Activated T-cell treated with anti-CD3 and anti-CD28 coated beads for 24 hours (primary cell): ENCODE data around the gene CD44.
A peak's percentile ranks its signal among the peaks of the same experiment; 100 is the strongest.
"Not testable (repeated sequence)": the region's sequence is repeated elsewhere in the genome, so short reads cannot be mapped to it uniquely, and the experiment has no call there.

Experiments
- DNase-seq: peaks from one replicate; pipeline ENCODE4 v3.0.0-alpha.2; 2020; ENCODE audit warnings: low read depth

The CD44 gene

DNA sequence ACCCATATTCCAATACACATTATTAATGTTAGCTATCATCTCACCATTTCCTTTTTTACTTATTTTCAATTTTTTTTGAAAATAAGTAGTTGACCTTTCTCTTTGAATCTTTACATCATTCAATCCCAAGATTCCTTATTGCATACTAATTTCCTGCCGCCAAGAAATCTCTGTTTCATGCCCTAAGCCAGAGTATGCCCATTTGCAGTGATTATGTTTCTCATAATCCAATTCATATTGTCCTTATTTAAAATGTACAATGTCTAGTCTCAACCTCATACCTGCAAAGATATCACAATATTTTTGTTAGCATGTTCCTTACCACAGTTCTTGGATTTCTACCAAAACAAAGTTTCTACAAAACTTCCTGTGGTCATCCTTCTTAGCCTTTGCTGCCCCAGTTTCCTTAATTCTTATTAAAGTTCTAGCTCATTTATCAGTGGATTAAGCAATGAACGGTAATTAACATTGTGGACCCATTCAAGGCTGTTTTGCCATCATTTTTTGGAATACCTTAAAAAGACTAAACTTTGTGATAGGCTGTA lies 75.3 kb downstream of the CD44 start:
- no peak for DNase-seq

DNA sequence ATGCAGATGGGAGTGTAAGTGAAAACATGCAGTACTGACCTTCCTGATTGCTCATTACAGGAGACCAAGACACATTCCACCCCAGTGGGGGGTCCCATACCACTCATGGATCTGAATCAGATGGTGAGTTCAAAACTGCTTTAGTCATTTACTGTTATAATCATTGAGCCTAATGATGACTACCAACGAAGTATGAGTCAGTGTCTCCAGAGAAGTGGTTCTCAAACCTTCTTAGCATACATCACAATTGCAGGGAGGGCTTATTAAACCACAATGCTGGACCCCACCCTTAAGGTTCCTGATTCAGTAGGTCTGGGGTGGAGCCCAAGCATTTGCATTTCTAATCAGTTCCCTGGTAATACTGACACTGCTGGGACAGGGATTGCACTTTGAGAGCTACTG lies 75.8 kb downstream of the CD44 start:
- DNase-seq = peak; percentile 38

DNA sequence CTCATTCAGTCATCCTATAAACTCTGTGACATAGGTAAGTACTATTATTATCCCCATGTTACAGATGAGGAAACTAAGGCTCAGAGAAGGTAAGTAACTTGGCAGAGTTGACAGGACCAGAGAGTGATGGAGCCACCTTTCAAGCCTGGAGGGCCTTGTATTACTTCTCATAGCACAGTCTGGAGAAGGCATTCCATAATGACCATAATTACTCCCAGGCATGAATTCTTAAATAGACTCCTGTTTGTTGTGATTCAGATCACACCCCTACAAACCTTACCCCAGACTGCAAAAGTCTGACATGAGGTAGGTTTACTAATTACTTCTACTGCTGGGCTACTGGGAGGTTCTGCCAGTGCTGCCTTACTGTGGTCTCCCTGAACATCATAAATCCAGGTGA lies 77.0 kb downstream of the CD44 start:
- DNase-seq = no peak

DNA sequence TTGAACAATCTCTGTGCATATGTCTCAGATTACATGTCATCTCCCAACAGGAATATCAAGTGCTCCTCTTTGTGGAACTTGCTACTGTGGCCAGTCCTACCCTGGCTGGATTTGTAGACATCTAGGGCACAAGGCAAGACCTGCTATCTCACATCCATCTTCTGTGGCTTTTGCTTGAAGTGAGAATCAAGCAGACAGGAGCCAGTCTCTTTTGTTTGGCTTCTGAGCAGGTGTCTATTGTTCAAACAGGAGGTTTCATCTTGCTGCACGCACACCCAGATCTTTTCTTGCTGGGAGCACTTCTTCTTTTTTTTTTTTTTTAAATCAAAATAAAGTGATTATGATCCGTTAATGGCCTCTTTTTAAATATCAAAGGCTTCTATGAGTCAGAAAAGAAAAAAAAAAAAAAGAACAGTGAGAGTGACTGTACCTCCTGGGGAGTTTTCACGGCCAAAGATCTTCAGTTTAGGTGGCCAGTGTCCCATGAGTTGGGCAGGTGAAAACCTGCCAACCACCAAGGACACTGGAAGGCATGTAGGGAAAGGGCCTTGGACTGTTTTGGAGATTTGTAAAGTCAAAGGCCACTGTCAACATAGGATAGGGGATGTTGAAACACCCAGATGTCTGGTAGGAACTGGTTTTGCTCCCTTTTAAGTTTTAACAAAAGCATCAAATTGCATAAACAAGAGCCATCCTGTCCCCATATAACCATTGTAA lies 78.1 kb downstream of the CD44 start:
- DNase-seq = no peak

DNA sequence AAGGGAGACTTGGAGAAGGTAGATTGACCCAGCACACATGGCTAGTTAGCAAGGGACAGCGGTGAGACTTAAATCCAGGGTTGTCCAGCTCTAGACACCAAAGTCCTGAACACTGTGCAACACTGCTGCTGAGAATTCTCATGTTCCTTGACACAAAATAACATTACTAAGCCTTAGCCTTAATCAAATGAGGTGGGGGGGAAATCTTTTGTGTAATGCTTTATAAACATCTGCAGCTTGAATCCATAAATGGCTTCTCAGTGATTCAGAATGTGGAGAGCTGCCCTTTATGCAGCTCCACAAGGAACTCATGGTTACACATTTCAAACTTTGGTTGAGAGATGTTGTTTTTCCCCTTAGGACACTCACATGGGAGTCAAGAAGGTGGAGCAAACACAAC lies 80.0 kb downstream of the CD44 start:
- DNase-seq = no peak

DNA sequence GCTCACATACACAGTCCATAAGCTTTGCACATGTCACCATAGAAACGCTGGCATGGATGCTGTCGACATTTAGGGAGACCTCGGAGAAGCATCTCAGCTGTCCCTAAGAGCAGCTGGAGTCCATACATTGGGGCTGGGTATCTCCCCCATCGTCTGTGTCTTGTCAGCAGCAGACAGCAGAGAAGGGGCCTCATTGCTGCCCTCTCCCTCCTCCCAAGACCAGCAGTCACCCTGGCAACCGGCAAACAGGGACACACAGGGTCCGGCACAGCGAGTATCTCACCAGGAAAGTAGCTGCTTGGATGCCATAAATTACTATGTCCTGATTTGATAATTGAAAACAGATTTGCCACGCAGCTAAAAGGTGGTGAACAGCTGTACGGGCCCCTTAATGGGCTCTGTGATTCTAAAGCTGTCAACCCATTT lies 84.4 kb downstream of the CD44 start:
- DNase-seq = no peak

DNA sequence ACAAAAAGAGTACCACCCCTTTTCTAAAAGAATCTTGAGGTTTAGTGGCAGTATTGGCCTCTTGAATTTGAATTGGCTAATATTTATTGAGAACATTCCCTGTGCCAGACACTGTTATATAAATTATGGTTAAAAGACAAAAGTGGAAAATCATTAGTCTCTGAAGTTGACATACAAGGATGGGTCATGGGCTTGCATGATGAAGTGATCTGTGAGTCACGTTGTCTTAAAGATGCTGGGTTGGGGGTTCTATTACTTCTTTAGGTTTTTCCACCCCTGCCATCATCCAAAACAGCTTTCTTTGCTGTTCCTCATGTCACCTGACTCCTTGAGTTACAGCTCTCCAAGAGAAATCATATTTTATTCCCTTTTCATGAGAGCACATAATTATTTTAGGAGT lies 85.0 kb downstream of the CD44 start:
- no peak for DNase-seq

DNA sequence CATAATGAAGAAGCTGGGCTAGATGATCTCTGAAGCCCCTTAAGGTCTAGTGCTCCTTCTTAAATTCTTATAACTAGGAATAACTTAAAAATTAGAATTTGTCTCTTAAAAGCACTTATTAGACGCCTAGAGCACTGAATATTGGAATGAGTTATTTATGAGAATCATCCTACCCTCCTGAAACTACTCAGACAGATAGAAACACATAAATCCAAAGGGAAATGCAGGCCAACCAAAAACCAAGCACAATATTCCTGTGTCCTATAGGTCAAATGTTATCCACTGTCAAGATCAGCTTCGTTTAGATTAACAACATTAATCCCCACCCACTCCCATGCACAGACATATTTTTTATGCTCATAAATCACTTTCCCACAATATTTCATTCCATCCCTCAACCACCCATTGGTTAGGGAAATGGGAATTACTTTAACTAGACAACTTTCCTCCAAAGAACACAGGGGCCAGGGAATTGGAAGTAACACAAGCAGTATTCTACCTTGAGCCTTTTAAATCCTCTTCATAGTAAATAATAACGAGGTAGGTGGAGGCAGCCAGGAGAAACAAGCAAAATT lies 87.1 kb downstream of the CD44 start:
- no peak for DNase-seq

DNA sequence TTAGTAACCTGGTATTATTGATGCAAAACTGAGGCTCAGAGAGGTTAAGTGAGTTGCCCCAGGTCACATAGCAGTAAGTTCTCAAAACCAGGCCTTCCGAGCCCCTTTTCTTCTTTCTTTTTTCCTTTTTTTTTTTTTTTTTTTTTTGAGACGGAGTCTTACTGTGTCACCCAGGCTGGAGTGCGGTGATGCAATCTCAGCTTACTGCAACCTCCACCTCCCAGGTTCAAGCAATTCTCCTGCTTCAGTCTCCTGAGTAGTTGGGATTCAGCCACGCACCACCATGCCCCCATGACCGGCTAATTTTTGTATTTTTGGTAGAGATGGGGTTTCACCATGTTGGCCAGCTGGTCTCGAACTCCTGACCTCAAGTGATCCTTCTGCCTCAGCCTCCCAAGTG lies 87.8 kb downstream of the CD44 start:
- DNase-seq = not testable (repeated sequence)

DNA sequence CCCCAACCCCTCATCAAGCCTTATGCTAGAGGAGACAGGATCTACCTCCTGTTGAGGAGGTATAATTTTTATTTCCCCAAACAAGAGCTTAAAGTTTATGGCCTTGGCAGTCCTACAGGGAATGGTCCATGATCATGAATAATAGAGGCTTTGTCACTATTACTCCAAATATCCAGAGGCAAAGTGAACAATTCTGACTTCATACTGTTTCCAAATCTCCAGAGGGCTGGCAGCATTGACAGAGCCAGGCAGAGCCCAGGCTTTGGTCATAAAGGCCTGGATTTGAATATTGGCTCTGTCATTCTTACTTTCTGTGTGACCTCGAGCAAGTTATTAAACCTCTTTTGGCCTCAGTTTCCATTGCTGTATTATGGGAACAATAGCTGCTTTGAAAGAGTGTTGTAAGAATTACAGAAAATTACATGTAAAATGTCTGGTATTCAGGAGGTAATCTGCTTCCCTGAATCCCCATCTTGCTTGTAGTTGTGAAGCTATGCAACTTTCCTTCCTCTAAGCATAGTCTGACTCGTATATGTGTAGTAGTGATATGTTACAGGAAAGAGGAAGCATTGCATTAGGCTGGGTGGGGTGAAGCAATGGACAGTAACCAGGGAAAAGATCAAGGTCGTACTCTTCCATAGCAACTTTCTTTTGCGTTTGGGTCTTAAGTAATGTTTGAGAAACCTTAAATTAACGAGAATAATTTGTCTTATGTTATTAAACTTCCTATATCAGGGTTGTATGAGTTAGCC lies 88.8 kb downstream of the CD44 start:
- DNase-seq = no peak

DNA sequence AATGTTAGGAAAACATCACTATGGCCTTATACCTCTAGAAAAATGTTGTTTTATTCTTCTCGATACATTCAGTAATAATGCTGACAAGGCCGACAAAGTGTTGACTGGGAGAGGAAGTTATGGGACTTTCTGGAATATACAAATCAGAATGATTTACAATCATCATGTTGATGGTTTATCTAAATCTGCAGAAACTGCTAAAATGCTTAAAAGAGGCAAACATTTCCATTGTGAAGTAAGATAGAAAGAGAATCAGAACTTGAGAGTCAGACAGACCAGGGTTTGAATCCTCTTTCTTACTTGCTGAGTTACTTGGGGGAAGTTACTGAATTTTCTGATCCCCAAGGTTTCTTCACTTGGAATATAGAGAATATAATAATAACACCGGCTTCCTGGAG lies 89.4 kb downstream of the CD44 start:
- DNase-seq = no peak

DNA sequence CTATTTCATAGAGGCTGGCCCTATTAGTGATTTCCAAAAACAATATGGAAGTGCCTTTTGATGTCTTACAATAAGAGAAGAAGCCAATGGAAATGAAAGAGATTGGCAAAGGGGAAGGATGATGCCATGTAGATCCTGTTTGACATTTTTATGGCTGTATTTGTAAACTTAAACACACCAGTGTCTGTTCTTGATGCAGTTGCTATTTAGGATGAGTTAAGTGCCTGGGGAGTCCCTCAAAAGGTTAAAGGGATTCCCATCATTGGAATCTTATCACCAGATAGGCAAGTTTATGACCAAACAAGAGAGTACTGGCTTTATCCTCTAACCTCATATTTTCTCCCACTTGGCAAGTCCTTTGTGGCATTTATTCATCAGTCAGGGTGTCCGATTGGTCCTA lies 91.4 kb downstream of the CD44 start:
- DNase-seq = no peak

DNA sequence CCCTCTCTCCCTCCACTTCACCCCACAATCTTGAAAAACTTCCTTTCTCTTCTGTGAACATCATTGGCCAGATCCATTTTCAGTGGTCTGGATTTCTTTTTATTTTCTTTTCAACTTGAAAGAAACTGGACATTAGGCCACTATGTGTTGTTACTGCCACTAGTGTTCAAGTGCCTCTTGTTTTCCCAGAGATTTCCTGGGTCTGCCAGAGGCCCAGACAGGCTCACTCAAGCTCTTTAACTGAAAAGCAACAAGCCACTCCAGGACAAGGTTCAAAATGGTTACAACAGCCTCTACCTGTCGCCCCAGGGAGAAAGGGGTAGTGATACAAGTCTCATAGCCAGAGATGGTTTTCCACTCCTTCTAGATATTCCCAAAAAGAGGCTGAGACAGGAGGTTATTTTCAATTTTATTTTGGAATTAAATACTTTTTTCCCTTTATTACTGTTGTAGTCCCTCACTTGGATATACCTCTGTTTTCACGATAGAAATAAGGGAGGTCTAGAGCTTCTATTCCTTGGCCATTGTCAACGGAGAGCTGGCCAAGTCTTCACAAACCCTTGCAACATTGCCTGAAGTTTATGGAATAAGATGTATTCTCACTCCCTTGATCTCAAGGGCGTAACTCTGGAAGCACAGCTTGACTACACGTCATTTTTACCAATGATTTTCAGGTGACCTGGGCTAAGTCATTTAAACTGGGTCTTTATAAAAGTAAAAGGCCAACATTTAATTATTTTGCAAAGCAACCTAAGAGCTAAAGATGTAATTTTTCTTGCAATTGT lies 92.3 kb downstream of the CD44 start:
- no peak for DNase-seq

DNA sequence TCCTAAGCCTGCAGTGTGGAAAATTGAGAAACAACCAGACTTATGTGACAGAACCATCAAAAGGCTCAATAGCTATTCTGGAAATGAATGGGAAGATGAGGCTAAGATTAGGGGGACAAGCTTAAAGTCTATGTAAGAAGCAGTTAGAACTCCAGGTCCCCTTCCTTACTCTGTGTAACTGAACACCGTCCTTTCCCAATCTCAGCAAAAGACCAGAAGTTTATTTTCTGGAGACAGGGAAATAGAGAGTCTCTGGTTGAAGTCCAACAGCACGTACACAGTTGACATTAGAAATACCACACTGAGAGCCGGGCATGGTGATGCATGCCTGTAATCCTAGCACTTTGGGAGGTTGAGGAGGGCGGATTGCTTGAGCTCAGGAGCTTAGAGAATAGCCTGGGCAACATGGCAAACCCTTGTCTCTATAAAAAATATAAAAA lies 93.9 kb downstream of the CD44 start:
- DNase-seq = no peak

DNA sequence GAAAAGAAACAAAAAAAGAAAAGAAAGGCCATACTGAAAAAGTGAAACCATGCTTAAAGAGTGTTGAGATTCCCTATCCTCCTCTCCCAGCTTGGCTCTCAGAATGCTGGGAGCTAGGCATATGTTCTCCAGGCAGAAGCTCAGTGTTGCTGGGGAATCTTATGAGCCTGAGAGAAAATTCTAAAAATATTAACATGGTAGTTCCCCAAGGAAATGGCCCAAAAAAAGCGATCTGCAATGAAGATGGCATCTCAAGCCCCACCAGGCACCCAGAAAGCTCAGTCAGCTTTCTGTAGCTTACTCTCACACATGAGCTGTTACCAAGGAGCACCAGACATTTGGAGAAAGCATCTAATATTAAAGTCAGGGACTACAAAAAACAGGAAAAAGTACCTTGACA lies 94.5 kb downstream of the CD44 start:
- DNase-seq = no peak

DNA sequence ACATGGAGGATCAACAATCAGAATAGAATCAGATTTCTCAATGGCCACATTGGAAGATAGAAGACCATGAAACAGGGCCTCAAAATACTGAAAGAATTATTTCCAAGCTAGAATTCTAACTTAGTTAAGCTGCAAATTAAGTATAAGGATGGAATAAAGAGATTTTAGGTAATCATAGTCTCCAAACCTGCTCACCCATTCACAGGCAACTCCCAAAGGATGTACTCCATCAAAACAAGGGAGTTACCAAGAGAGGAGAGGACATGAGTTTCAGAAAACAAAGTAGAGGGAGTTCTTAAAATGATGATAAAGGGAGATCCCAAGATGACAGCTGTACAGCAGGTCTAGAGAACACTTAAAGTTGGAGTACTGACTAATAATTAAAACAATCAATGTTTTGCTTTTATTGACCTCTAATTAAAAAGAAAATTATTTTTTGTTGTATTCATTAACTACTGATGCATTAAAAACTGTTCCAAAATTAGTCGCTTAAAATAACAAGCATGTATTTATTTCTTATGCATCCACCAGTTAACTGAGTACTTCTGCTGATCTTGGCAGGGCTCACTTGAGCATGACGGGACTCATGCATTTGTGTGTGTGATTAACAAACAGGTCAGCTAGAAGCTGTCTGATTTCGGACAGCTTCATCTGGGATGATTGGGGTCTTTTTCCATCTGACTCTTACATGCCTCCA lies 95.6 kb downstream of the CD44 start:
- DNase-seq = no peak

DNA sequence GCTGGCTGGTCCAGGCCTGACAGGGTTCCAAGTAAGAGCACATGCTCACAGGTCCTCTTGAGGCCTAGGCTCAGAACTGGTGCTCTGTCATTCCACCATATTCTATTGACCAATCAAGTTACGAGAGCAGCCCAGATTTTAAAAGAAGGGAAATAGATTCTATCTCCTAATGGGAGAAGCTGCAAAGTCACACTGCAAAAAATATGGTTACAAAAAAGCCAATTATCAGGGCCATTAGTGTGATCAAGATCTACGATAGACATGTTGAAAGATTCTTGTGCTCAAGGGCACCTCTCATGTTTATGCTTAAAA lies 96.1 kb downstream of the CD44 start:
- no peak for DNase-seq

DNA sequence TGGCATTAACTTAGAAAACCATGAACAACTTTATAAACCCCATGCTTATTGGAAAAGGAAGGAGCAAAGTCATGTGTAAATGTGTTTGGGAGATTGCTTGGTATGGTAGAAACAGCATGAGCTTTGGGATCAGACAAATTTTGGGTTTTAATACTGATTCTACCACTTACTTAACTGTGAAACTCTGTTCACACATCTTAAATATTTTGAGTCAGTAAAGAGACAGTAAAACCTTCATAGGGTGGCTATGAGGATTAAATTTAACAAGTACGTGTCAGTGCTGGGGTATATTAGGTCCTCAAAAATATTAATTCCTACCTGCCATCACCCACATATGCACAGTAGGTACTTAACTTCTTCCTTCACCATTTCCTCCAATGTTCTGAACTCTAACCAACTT lies 96.5 kb downstream of the CD44 start:
- DNase-seq = no peak

DNA sequence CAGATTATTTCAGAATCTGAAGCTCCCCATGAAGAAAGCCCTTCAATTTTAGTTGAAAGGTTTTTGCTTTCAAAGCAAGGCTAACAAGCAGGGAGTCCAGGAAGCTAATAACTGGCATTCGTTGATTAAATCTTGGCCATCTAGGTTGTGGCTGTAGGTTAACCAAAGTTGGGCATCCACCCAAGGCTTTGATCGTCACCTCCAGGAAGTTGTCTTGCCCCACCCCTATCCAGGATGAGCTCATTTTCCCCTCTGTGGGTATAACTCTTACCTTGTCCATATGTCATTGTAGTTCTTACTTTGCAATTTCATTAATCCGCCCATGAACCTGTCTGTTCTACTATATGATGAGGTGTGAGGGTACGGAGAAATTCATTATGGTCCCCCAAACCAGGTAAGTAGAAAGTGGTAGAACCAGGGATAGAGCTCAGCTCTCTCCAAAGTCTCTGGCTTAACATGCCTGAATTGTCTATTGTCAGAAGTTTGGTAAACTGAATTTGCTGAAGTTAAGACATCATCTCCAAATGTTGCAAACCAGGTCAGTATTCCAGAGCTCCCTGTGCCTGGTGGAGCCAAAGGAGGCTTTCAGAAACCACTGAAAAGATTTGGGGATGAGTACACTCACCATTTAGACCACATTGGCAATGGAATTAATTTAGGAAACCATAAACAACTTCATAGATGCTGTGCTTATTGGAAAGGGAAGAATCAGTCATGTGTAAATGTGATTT lies 97.1 kb downstream of the CD44 start:
- DNase-seq = peak; percentile 40

DNA sequence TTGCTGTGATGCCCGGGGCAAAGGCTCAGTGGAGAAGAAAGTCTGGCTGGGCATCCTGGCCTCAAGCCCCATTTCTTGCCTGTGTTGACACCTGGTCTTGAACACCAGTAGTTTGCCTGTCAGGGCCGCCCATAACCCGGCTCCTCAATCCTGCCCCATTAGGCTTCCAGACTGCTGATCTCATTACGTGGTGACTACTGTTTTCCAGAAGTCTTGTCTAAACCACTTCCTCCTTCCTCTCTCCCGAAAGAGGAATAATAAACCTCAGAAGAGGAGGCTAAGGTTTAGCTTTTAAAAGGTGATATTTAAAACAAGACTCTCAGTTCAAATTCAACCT lies 97.7 kb downstream of the CD44 start:
- no peak for DNase-seq

DNA sequence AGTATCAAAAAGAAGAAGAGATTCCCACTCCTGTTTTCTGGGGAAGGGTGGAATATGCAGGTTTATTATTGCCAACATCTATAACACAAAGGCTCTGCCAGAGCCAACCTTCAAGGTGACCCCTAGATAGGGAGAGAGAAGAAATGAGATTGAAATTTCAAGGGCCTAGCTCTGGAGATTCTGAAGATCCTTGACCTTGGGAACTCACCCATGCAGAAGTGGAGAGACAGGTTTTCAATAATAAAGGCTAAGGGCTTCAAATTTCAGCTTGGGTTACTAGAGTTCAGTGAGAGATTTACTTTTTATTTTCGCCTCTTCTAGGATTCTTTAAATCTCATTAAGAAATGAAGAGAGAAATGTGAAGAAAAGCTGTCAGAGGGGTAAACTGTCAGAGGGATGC lies 98.4 kb downstream of the CD44 start:
- no peak for DNase-seq
